ENCODE measurements around the gene MT1G.

GRCh38 chr16:56626685-56627084 lies 41.2 kb downstream of the MT1G start:
- TF ChIP-seq CTCF (IDR thresholded peaks at IDR 0.05) (no peak), FOXJ3 (CRISPR knock-in tag; IDR thresholded peaks at IDR 0.05) (no peak), RFX5 (IDR thresholded peaks at IDR 0.05; ENCODE audit: low read length) (no peak), RAD21 (IDR thresholded peaks at IDR 0.05; ENCODE audit: low read length) (no peak), POLR2AphosphoS5 (IDR thresholded peaks at IDR 0.05; ENCODE audit: low read depth, low read length) (no peak), REST (IDR thresholded peaks at IDR 0.05; ENCODE audit: low read depth, low read length) (no peak), GATA2 (CRISPR knock-in tag; IDR thresholded peaks at IDR 0.05) (no peak), MAX (IDR thresholded peaks at IDR 0.05; ENCODE audit: low read depth) (no peak), FOXM1 (IDR thresholded peaks at IDR 0.05; ENCODE audit: low read depth) (no peak), NFIC (IDR thresholded peaks at IDR 0.05; ENCODE audit: borderline replicate concordance) (no peak)

All from SK-N-SH (cell line).